Stomach smooth muscle (tissue), 2 donors: ENCODE measurements around the gene GLOD4.
A peak's percentile ranks its signal among the peaks of the same experiment; 100 is the strongest.
"Not testable (repeated sequence)": the region's sequence is repeated elsewhere in the genome, so short reads cannot be mapped to it uniquely, and the experiment has no call there.

ENCODE experiments used
- H3K27ac ChIP-seq: one replicate; pipeline ENCODE4 v1.7.0; 2013; ENCODE audit warnings: mild to moderate bottlenecking, low read length, inconsistent platforms
- H3K27me3 ChIP-seq, 2 donors: one replicate each; pipeline ENCODE4 v1.7.0; 2013; ENCODE audit warnings: low read length in 2 of 2; ENCODE audit not compliant: insufficient read depth in 2 of 2, control insufficient read depth in 1 of 2
- H3K36me3 ChIP-seq, 2 donors: one replicate each; pipeline ENCODE4 v1.7.0; 2013; ENCODE audit warnings: low read length in 2 of 2; ENCODE audit not compliant: control insufficient read depth in 2 of 2, insufficient read depth in 2 of 2
- H3K4me1 ChIP-seq: one replicate; pipeline ENCODE4 v1.7.0; 2013; ENCODE audit warnings: low read length; ENCODE audit not compliant: control insufficient read depth, insufficient read depth
- H3K4me3 ChIP-seq, 2 donors: one replicate each; pipeline ENCODE4 v1.7.0; 2013; ENCODE audit warnings: low read length in 2 of 2
- H3K9ac ChIP-seq, 2 donors: one replicate each; pipeline ENCODE4 v1.7.0; 2013; ENCODE audit warnings: low read length in 2 of 2, mild to moderate bottlenecking in 1 of 2
- H3K9me3 ChIP-seq, 2 donors: one replicate each; pipeline ENCODE4 v1.7.0; 2013; ENCODE audit warnings: low read length in 2 of 2; ENCODE audit not compliant: control insufficient read depth in 2 of 2
- donor health status: healthy.
- donor health status: Pancreatic carcinoma.

Gene GLOD4

GRCh38 chr17:791829-792228 lies 9.7 kb upstream of the GLOD4 start:
- peaks cover 14 to 27% of the 10 kb centered on the region in 2 donors for H3K36me3 ChIP-seq

GRCh38 chr17:790874-791247 lies 8.8 kb upstream of the GLOD4 start:
- not testable (repeated sequence) for H3K9ac ChIP-seq, H3K27ac ChIP-seq, H3K27me3 ChIP-seq, H3K9me3 ChIP-seq
- Histone ChIP-seq H3K4me1 (peaks cover 38% of the 10 kb centered on the region), H3K36me3 (peaks cover 14 to 25% of the 10 kb centered on the region in 2 donors), H3K4me3 (peak overlapping the region in 1 of 2 donors; percentile 54)

More at GRCh38 chr17:791829-792228, 9.7 kb upstream of the GLOD4 start:
- Histone ChIP-seq H3K9me3 (no peaks in the 10 kb centered on the region), H3K27ac (peak overlapping the region; percentile 6), H3K4me3 (no peak overlapping the region), H3K4me1 (peaks cover 38% of the 10 kb centered on the region), H3K27me3 (no peaks in the 10 kb centered on the region), H3K9ac (no peak overlapping the region)

- not testable (repeated sequence) for H3K27ac ChIP-seq, H3K27me3 ChIP-seq, H3K4me3 ChIP-seq, H3K9ac ChIP-seq, H3K9me3 ChIP-seq
- Histone ChIP-seq H3K36me3 (peaks cover 14 to 25% of the 10 kb centered on the region in 2 donors), H3K4me1 (peaks cover 34% of the 10 kb centered on the region)
Measured at GRCh38 chr17:789931-790873, 8.1 kb upstream of the GLOD4 start.

- no peak overlapping the region for H3K4me3 ChIP-seq
Measured at GRCh38 chr17:789160-789840, 7.2 kb upstream of the GLOD4 start.

DNA sequence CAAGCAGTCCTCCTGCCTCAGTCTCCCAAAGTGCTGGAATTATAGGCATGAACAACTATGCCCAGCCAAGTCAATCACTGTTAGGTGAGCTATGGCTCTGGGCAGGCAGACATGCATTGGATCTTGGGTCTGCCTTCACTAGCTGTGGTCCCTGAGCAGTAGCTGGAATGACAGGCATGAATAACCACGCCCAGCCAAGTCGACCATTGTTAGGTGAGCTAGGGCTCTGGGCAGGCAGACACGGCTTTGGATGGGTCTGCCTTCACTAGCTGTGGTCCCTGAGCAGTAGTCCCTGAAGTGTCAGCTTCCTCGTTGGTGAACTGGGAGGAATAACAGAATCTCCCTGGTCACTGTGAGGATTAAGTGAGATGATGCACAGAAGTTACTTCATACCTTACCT lies 6.5 kb upstream of the GLOD4 start:
- Histone ChIP-seq H3K9me3 (no peaks in the 10 kb centered on the region), H3K9ac (no peak overlapping the region), H3K27me3 (no peaks in the 10 kb centered on the region), H3K4me3 (no peak overlapping the region), H3K27ac (no peak overlapping the region), H3K4me1 (peaks cover 33% of the 10 kb centered on the region), H3K36me3 (peaks cover 14 to 30% of the 10 kb centered on the region in 2 donors)

More at GRCh38 chr17:789160-789840, 7.2 kb upstream of the GLOD4 start:
- Histone ChIP-seq H3K27ac (no peak overlapping the region), H3K4me1 (peaks cover 33% of the 10 kb centered on the region), H3K36me3 (peaks cover 14 to 26% of the 10 kb centered on the region in 2 donors), H3K9me3 (no peaks in the 10 kb centered on the region), H3K27me3 (no peaks in the 10 kb centered on the region), H3K9ac (no peak overlapping the region)

GRCh38 chr17:787641-788221 lies 5.7 kb upstream of the GLOD4 start:
- H3K4me3 ChIP-seq = no peak overlapping the region
- no peak overlapping the region for H3K27ac ChIP-seq
- peaks cover 14 to 30% of the 10 kb centered on the region in 2 donors for H3K36me3 ChIP-seq
- no peaks in the 10 kb centered on the region for H3K9me3 ChIP-seq
- no peaks in the 10 kb centered on the region for H3K27me3 ChIP-seq
- H3K9ac ChIP-seq = no peak overlapping the region
- peaks cover 35% of the 10 kb centered on the region for H3K4me1 ChIP-seq

- not testable (repeated sequence) for H3K27ac ChIP-seq, H3K4me3 ChIP-seq, H3K9me3 ChIP-seq, H3K9ac ChIP-seq, H3K27me3 ChIP-seq
- Histone ChIP-seq H3K4me1 (peaks cover 30% of the 10 kb centered on the region), H3K36me3 (peaks cover 6 to 23% of the 10 kb centered on the region in 2 donors)
Measured at GRCh38 chr17:785901-786300, 3.8 kb upstream of the GLOD4 start.

DNA sequence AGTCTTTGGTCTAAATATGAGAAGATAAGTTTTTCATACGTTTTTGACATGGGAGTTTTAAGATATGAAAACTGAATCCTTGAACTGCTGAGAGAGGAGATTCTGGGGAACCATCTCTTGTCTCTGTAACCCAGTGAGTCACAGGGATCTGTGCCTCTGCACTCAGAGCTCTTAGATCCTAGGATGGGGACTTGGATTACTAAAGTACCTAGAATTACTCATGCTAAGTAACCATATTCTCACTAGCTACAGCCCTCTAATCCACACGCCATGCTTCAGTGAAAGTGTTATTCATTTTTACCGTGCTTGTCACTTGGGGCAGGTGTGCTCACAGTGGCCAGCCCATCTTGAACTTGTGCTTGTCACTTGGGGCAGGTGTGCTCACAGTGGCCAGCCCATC lies 2.1 kb upstream of the GLOD4 start:
- Histone ChIP-seq H3K27ac (no peak overlapping the region), H3K9me3 (no peaks in the 10 kb centered on the region), H3K9ac (no peak overlapping the region), H3K4me3 (no peak overlapping the region), H3K27me3 (no peaks in the 10 kb centered on the region), H3K36me3 (peaks cover 4 to 18% of the 10 kb centered on the region in 2 donors), H3K4me1 (peaks cover 24% of the 10 kb centered on the region)

DNA sequence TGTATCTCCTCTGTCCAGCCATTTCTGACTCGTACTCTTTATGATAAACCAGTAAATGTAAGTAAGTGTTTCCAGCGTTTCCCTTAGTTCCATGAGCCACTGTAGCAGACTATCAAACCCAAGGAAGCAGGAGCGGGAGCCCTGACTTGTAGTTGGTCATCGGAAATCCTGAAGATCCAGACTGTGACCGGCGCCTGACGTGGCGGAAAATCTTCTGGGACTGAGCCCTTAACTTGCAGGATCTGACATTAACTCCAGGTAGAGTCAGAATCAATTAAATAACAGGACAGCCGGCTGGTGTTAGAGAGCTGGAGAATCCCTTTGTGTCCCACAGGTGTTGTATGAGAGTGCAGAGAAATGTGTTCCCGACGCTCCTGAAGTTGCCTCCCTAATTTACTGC lies 4.0 kb downstream of the GLOD4 start:
- Histone ChIP-seq H3K36me3 (peaks cover 34 to 37% of the 10 kb centered on the region in 2 donors), H3K27me3 (no peaks in the 10 kb centered on the region), H3K9me3 (no peaks in the 10 kb centered on the region), H3K27ac (no peak overlapping the region), H3K4me1 (peaks cover 17% of the 10 kb centered on the region), H3K9ac (no peak overlapping the region), H3K4me3 (no peak overlapping the region)

DNA sequence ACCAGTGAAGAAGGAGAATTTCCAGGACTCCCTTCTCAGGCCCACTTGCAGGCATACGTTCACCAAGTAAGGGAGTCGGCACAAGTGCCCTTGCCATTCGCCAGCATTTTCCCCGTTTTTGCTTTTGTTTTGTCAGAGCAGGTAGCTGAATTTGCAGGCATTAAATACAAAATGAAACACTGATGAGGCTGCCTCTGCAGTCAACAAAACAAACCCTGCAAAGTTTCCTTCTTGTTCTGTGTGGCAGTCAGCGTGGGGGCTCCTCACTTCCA lies 7.8 kb downstream of the GLOD4 start:
- Histone ChIP-seq H3K4me1 (no peaks in the 10 kb centered on the region), H3K36me3 (peaks cover 56 to 58% of the 10 kb centered on the region in 2 donors), H3K9me3 (no peaks in the 10 kb centered on the region), H3K4me3 (no peak overlapping the region), H3K9ac (no peak overlapping the region), H3K27me3 (no peaks in the 10 kb centered on the region), H3K27ac (no peak overlapping the region)
